H1 (cell line): ENCODE results near the gene SPSB3.

Source experiments
- ASH2L ChIP-seq: fragments of 200-600, 300-600 bp; sonication (generic); IDR thresholded peaks from one replicate; pipeline ENCODE4 v1.7.1; 2017; ENCODE audit warnings: low read length
- ATF2 ChIP-seq: IDR thresholded peaks from 2 replicates; pipeline ENCODE4 v1.6.1; 2012; ENCODE audit warnings: low read length, inconsistent platforms
- CBX8 ChIP-seq: fragments of 300-800, 300-1000 bp; sonication (generic); IDR thresholded peaks from 2 replicates; pipeline ENCODE4 v1.7.1; 2016; ENCODE audit warnings: low read depth, low read length, borderline replicate concordance
- CTCF ChIP-seq, 3 experiments: IDR thresholded peaks; 1 replicate in 2 of 3; 2 replicates in 1 of 3; pipeline versions ENCODE4 v1.5.1 to v1.6.1; 2011; ENCODE audit warnings: low read length in 3 of 3, mild to moderate bottlenecking in 3 of 3, inconsistent platforms in 2 of 3, low read depth in 1 of 3, moderate library complexity in 1 of 3; ENCODE audit not compliant: insufficient read depth in 1 of 3; ENCODE audit errors: control extremely low read depth in 1 of 3
- EGR1 ChIP-seq: IDR thresholded peaks from 2 replicates; pipeline ENCODE4 v1.6.1; 2011; ENCODE audit warnings: low read depth, low read length, borderline replicate concordance
- EP300 ChIP-seq, 2 experiments: IDR thresholded peaks; 1 replicate in 1 of 2; 2 replicates in 1 of 2; pipeline ENCODE4 v1.6.1; 2011 to 2012; ENCODE audit warnings: low read depth in 2 of 2, low read length in 2 of 2, mild to moderate bottlenecking in 2 of 2, borderline replicate concordance in 1 of 2, inconsistent platforms in 1 of 2, moderate library complexity in 1 of 2
- EZH2 ChIP-seq: fragments of 200-600 bp; sonication (generic); IDR thresholded peaks from 2 replicates; pipeline ENCODE4 v1.7.1; 2012; ENCODE audit warnings: low read depth, mild to moderate bottlenecking, moderate library complexity, low read length, inconsistent platforms; ENCODE audit not compliant: severe bottlenecking
- HDAC2 ChIP-seq, 2 experiments: fragments of 300-600 bp in 1 of 2; sonication (generic) in 1 of 2; IDR thresholded peaks; 2 replicates each; pipeline ENCODE4 v1.6.1; 2011 to 2012; ENCODE audit warnings: low read depth in 2 of 2, low read length in 2 of 2, mild to moderate bottlenecking in 2 of 2, moderate library complexity in 2 of 2, borderline replicate concordance in 1 of 2, inconsistent platforms in 1 of 2
- POLR2A ChIP-seq, 2 experiments: IDR thresholded peaks; 1 replicate in 1 of 2; 2 replicates in 1 of 2; pipeline ENCODE4 v1.6.1; 2011; ENCODE audit warnings: low read depth in 2 of 2, low read length in 2 of 2, mild to moderate bottlenecking in 2 of 2; ENCODE audit errors: control extremely low read depth in 1 of 2
- RAD21 ChIP-seq, 2 experiments: IDR thresholded peaks in 1 of 2; conservative IDR thresholded peaks in 1 of 2; 2 replicates each; pipeline ENCODE4 v1.6.1; 2011; ENCODE audit warnings: low read depth in 2 of 2, low read length in 2 of 2, improper control_type of control experiment in 1 of 2, inconsistent platforms in 1 of 2, mild to moderate bottlenecking in 1 of 2, moderate library complexity in 1 of 2

GRCh38 chr16:1760911-1761310 is 21.5 kb downstream of the SPSB3 start:
- no peak for TF ChIP-seq ASH2L
- TF ChIP-seq EP300 (IDR thresholded peaks at IDR 0.05; ENCODE audit: borderline replicate concordance in 1 of 2, low read depth in 2 of 2, low read length in 2 of 2), result no peak
- TF ChIP-seq ATF2, result no peak
- no peak for TF ChIP-seq POLR2A (IDR thresholded peaks at IDR 0.05; ENCODE audit: control extremely low read depth in 1 of 2, low read depth in 2 of 2, low read length in 2 of 2)
- TF ChIP-seq HDAC2 (IDR thresholded peaks at IDR 0.05; ENCODE audit: borderline replicate concordance in 1 of 2, low read depth in 2 of 2, low read length in 2 of 2), result no peak
- no peak for TF ChIP-seq EGR1
- TF ChIP-seq CBX8, result no peak
- no peak for TF ChIP-seq RAD21 (IDR thresholded peaks at IDR 0.05 in 1 of 2, conservative IDR thresholded peaks at IDR 0.05 in 1 of 2; ENCODE audit: low read depth in 2 of 2, low read length in 2 of 2)
- no peak for TF ChIP-seq CTCF (IDR thresholded peaks at IDR 0.05; ENCODE audit: control extremely low read depth in 1 of 3, insufficient read depth in 1 of 3, low read depth in 1 of 3, low read length in 3 of 3)
- no peak for TF ChIP-seq EZH2
